ENCODE results near the gene CRYBG1.

GRCh38 chr6:106537662-106538061, 177.1 kb downstream of the CRYBG1 start:
- TF ChIP-seq POLR2AphosphoS5 (IDR thresholded peaks at IDR 0.05; ENCODE audit: borderline replicate concordance, low read depth, low read length) (no peak), EZH2 (IDR thresholded peaks at IDR 0.05) (no peak), FOXP2 (optimal IDR thresholded peaks at IDR 0.05; ENCODE audit: control extremely low read depth, extremely low read length, insufficient read depth) (no peak)

Measured in SK-N-MC (cell line).